H1 (cell line): Measurements from ENCODE around the gene IL19. TPM values are rescaled to one million over a fixed set of nuclear protein-coding genes. Genes with fewer than 3 reads are reported as not detected.

Source experiments
- SRF ChIP-seq: IDR thresholded peaks from 2 replicates; pipeline ENCODE4 v1.6.1; 2011; ENCODE audit warnings: mild to moderate bottlenecking, low read depth, low read length, moderate library complexity
- polyA plus RNA-seq, 7 experiments: library from polyadenylated mRNA; depleted of rRNA in 3 of 7; stranded (reverse) in 5 of 7; unstranded in 2 of 7; fragments of >200 nt in 5 of 7; fragments of 200-250 nt in 2 of 7; gene quantifications; 1 replicate in 5 of 7; 2 replicates in 1 of 7; 4 replicates in 1 of 7; pipeline versions ENCODE4 v1.2.1 to v1.2.3, GENCODE V29; 2011 to 2013; ENCODE audit warnings: missing spikeins in 2 of 7, mixed read lengths in 2 of 7
- total RNA-seq: library from RNA; stranded (reverse); fragmentation: NEBNext Ultra II Directional; extraction: Animal tissue kit (Norgen Biotek cat#: 25700); gene quantifications from 2 replicates; pipeline ENCODE4 v1.2.1, GENCODE V29; 2021
- TF ChIP-seq, protein P1 (sequence below): IDR thresholded peaks from 2 replicates; pipeline ENCODE4 v1.6.1; 2012; ENCODE audit warnings: low read length, inconsistent platforms

The IL19 gene
- total and polyA plus RNA-seq, 2 of the 8 experiments (the other 6 are each of a cell fraction or from before 2014, with no cell fraction given): not detected

DNA sequence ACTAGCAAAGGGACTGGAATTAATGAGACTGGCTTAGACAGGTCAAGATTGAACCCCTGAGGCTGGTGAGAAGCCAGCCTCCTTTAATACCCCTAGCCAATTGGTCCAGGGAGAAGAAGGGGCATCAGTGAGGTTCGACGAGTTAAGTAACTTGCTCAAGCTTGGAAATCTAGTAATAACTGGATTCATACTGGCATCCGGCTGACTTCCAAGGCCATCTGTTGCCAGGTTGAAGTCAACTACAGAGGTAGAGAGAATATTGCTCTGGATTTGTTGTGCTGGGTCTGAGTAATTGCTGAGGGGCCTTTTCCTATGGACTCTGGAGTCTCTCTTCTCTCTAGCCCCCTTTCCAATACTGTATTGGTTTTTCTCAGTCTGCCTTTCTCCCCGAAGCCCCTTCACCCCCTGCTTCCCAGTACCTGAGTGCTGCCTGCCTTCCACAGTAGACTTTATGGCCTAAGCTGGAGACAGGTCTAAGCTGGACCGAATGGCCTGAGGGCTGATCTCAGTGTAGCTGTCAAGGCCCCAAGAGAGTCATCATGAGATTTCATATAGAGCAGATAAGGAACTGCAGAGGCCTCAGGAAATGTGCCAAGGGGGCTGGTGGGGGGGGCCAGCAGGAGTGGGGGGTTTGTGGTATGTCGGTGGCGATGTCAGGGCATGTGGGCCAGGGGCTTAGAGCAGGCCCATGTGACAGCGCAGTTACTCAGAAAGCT lies 42.4 kb upstream of the IL19 start (continued):
- TF ChIP-seq SRF: no peak
- TF ChIP-seq, protein P1, sequence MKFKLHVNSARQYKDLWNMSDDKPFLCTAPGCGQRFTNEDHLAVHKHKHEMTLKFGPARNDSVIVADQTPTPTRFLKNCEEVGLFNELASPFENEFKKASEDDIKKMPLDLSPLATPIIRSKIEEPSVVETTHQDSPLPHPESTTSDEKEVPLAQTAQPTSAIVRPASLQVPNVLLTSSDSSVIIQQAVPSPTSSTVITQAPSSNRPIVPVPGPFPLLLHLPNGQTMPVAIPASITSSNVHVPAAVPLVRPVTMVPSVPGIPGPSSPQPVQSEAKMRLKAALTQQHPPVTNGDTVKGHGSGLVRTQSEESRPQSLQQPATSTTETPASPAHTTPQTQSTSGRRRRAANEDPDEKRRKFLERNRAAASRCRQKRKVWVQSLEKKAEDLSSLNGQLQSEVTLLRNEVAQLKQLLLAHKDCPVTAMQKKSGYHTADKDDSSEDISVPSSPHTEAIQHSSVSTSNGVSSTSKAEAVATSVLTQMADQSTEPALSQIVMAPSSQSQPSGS: no peak
- TF ChIP-seq, all 59 proteins: peak for 0
